Measurements from ENCODE around the gene HOXC10. TPM values are rescaled to one million over a fixed set of nuclear protein-coding genes. Genes with fewer than 3 reads are reported as not detected.

Gene HOXC10
- total RNA-seq, 3 donors from 2014 or later (not counting 1 experiment from before 2014, with no cell fraction given), result not detected

GRCh38 chr12:54011665-54012532, 27.0 kb downstream of the HOXC10 start:
- intact Hi-C loops (cut with micrococcal nuclease), result loop anchor here (5.0 to 10.0 kb wide), 2 partner anchors 35 to 273 kb away; partner anchors contain the start of genes CBX5 and HNRNPA1
- Histone ChIP-seq H3K4me1 (ENCODE audit: control insufficient read depth, insufficient read depth, low read length) (peaks cover 18% of the 10 kb centered on the region), H3K27ac (ENCODE audit: low read length) (no peak overlapping the region), H3K9me3 (ENCODE audit: control insufficient read depth, insufficient read depth, low read length) (no peaks in the 10 kb centered on the region), H3K27me3 (ENCODE audit: control insufficient read depth, insufficient read depth, low read length) (peaks cover 81% of the 10 kb centered on the region), H3K36me3 (ENCODE audit: control insufficient read depth, insufficient read depth, low read length) (no peaks in the 10 kb centered on the region), H3K4me3 (ENCODE audit: low read length) (no peak overlapping the region)
- H3K4me3 Mint-ChIP-seq, result no peak overlapping the region
- no peak for ATAC-seq
- no peaks in the 10 kb centered on the region for H3K36me3 Mint-ChIP-seq
- DNase-seq, result no peak
- H3K27ac Mint-ChIP-seq, result no peak overlapping the region
- TF ChIP-seq CTCF (IDR thresholded peaks at IDR 0.05), result no peak
- peaks cover 73 to 75% of the 10 kb centered on the region in 2 donors for H3K27me3 Mint-ChIP-seq (ENCODE audit: low read depth in 2 of 2)
- 28% methylated on average over 5 of the region's 14 CpGs for WGBS (ENCODE audit: insufficient coverage)
- H3K4me1 Mint-ChIP-seq, result peaks cover 10 to 36% of the 10 kb centered on the region in 2 donors
- no peaks in the 10 kb centered on the region for H3K9me3 Mint-ChIP-seq

GRCh38 chr12:54012631-54013409, 27.9 kb downstream of the HOXC10 start:
- ATAC-seq, result no peak
- Histone ChIP-seq H3K4me3 (ENCODE audit: low read length) (no peak overlapping the region), H3K9me3 (ENCODE audit: control insufficient read depth, insufficient read depth, low read length) (no peaks in the 10 kb centered on the region), H3K27ac (ENCODE audit: low read length) (no peak overlapping the region), H3K36me3 (ENCODE audit: control insufficient read depth, insufficient read depth, low read length) (no peaks in the 10 kb centered on the region), H3K4me1 (ENCODE audit: control insufficient read depth, insufficient read depth, low read length) (peaks cover 27% of the 10 kb centered on the region), H3K27me3 (ENCODE audit: control insufficient read depth, insufficient read depth, low read length) (peaks cover 76% of the 10 kb centered on the region)
- H3K4me3 Mint-ChIP-seq, result no peak overlapping the region
- H3K9me3 Mint-ChIP-seq, result no peaks in the 10 kb centered on the region
- no peaks in the 10 kb centered on the region for H3K36me3 Mint-ChIP-seq
- intact Hi-C loops (cut with micrococcal nuclease), result loop anchor here (5.0 to 10.0 kb wide), 2 partner anchors 36 to 272 kb away; partner anchors contain the start of genes CBX5 and HNRNPA1
- H3K27ac Mint-ChIP-seq, result no peak overlapping the region
- TF ChIP-seq CTCF (IDR thresholded peaks at IDR 0.05), result no peak
- WGBS (ENCODE audit: insufficient coverage), result 35% methylated on average over 4 of the region's 6 CpGs
- DNase-seq, result no peak
- peaks cover 66 to 75% of the 10 kb centered on the region in 2 donors for H3K27me3 Mint-ChIP-seq (ENCODE audit: low read depth in 2 of 2)
- H3K4me1 Mint-ChIP-seq, result peaks cover 18 to 45% of the 10 kb centered on the region in 2 donors

- peak overlapping the region; percentile 13 for H3K4me3 Mint-ChIP-seq
- no peaks in the 10 kb centered on the region for H3K36me3 Mint-ChIP-seq
- no peak overlapping the region for H3K4me3 ChIP-seq (ENCODE audit: low read length)
- H3K9me3 ChIP-seq (ENCODE audit: control insufficient read depth, insufficient read depth, low read length), result no peaks in the 10 kb centered on the region
- no peaks in the 10 kb centered on the region for H3K36me3 ChIP-seq (ENCODE audit: control insufficient read depth, insufficient read depth, low read length)
- H3K4me1 Mint-ChIP-seq, result peaks cover 18 to 47% of the 10 kb centered on the region in 2 donors
- H3K4me1 ChIP-seq (ENCODE audit: control insufficient read depth, insufficient read depth, low read length), result peaks cover 34% of the 10 kb centered on the region
- no peak overlapping the region for H3K27ac Mint-ChIP-seq
- H3K27me3 ChIP-seq (ENCODE audit: control insufficient read depth, insufficient read depth, low read length), result peaks cover 75% of the 10 kb centered on the region
- peaks cover 55 to 64% of the 10 kb centered on the region in 2 donors for H3K27me3 Mint-ChIP-seq (ENCODE audit: low read depth in 2 of 2)
- no peak for TF ChIP-seq CTCF (IDR thresholded peaks at IDR 0.05)
- 5% methylated on average over 27 of the region's 36 CpGs for WGBS (ENCODE audit: insufficient coverage)
- H3K27ac ChIP-seq (ENCODE audit: low read length), result no peak overlapping the region
- no peak for DNase-seq
- no peaks in the 10 kb centered on the region for H3K9me3 Mint-ChIP-seq
- ATAC-seq, result no peak
- intact Hi-C loops (cut with micrococcal nuclease), result loop anchor here (5.0 to 10.0 kb wide), 2 partner anchors 37 to 270 kb away; partner anchors contain the start of genes CBX5 and HNRNPA1
Measured at GRCh38 chr12:54014377-54015017, 29.6 kb downstream of the HOXC10 start.

All from natural killer cell (primary cell).